GM23248 (cell line): ENCODE measurements around the gene GID4. TPM values are rescaled to one million over a fixed set of nuclear protein-coding genes. Genes with fewer than 3 reads are reported as not detected.

Experiments
- DNase-seq: peaks from one replicate; pipeline ENCODE4 v3.0.0-alpha.2; 2015
- H2AFZ ChIP-seq: fragments of 200-600 bp; sonication (generic); 2 replicates; pipeline ENCODE4 v1.6.1; 2016; ENCODE audit warnings: antibody characterized with exemption
- H3F3A ChIP-seq: fragments of 200-600 bp; sonication (generic); 2 replicates; pipeline ENCODE4 v1.6.1; 2016; ENCODE audit warnings: mild to moderate bottlenecking, antibody characterized with exemption, mixed run types; ENCODE audit not compliant: insufficient read depth
- H3K27ac ChIP-seq: fragments of 200-600 bp; sonication (generic); 2 replicates; pipeline ENCODE4 v1.5.1; 2016; ENCODE audit warnings: mild to moderate bottlenecking
- H3K27me3 ChIP-seq: fragments of 200-600 bp; sonication (generic); replicated peaks from 2 replicates; pipeline ENCODE4 v1.6.1; 2016; ENCODE audit warnings: mild to moderate bottlenecking; ENCODE audit not compliant: insufficient read depth
- H3K36me3 ChIP-seq: fragments of 200-600 bp; sonication (generic); 2 replicates; pipeline ENCODE4 v1.6.1; 2016; ENCODE audit warnings: low read depth, mild to moderate bottlenecking
- H3K4me1 ChIP-seq: fragments of 200-600 bp; sonication (generic); 2 replicates; pipeline ENCODE4 v1.6.1; 2016; ENCODE audit warnings: mild to moderate bottlenecking; ENCODE audit not compliant: insufficient read depth
- H3K4me2 ChIP-seq: fragments of 200-600 bp; sonication (generic); one replicate; pipeline ENCODE4 v1.6.1; 2016; ENCODE audit warnings: mild to moderate bottlenecking; ENCODE audit not compliant: unreplicated experiment
- H3K4me3 ChIP-seq: fragments of 200-600 bp; sonication (generic); 2 replicates; pipeline ENCODE4 v1.5.1; 2016; ENCODE audit warnings: mild to moderate bottlenecking
- H3K79me2 ChIP-seq: fragments of 200-600 bp; sonication (generic); 2 replicates; pipeline ENCODE4 v1.6.1; 2016; ENCODE audit warnings: mild to moderate bottlenecking; ENCODE audit not compliant: insufficient read depth
- H3K9ac ChIP-seq: fragments of 200-600 bp; sonication (generic); 2 replicates; pipeline ENCODE4 v1.6.1; 2016; ENCODE audit warnings: mild to moderate bottlenecking
- H3K9me2 ChIP-seq: fragments of 200-600 bp; sonication (generic); 2 replicates; pipeline ENCODE4 v1.6.1; 2016; ENCODE audit warnings: mixed run types, mild to moderate bottlenecking, moderate library complexity; ENCODE audit not compliant: insufficient read depth
- H3K9me3 ChIP-seq: fragments of 200-600 bp; sonication (generic); one replicate; pipeline ENCODE4 v1.6.1; 2017; ENCODE audit warnings: low read depth
- H4K20me1 ChIP-seq: fragments of 200-600 bp; sonication (generic); 2 replicates; pipeline ENCODE4 v1.6.0; 2016; ENCODE audit not compliant: insufficient read depth
- EZH2 ChIP-seq: fragments of 200-600 bp; sonication (generic); IDR thresholded peaks from 2 replicates; pipeline ENCODE4 v1.6.1; 2018; ENCODE audit warnings: antibody characterized with exemption, mild to moderate bottlenecking; ENCODE audit not compliant: insufficient read depth, poor library complexity, severe bottlenecking
- EZH2phosphoT487 ChIP-seq: fragments of 200-600 bp; sonication (generic); IDR thresholded peaks from 2 replicates; pipeline ENCODE4 v1.6.1; 2018; ENCODE audit warnings: antibody characterized with exemption, moderate library complexity, mild to moderate bottlenecking, low read depth; ENCODE audit not compliant: insufficient read depth
- WGBS, 2 experiments: methylation state at CpG; one replicate each; pipeline ENCODE4 v1.1.6; 2015 to 2017; ENCODE audit warnings: low lambda C conversion rate in 2 of 2, low coverage in 1 of 2; ENCODE audit errors: missing lambda C conversion rate in 2 of 2; 5-methylcytosine and 5-hydroxymethylcytosine counted together
- in situ Hi-C: fragments of 300-500 bp; cut with MboI; formaldehyde crosslinking; loops from 2 replicates; pipeline ENCODE4 v1.15.0; 2020
- polyA plus RNA-seq: library from polyadenylated mRNA; unstranded; fragments of >200 nt; fragmentation: Nextera tagmentation; extraction: Ambion mirVana; gene quantifications from 2 replicates; pipeline ENCODE4 v1.2.1, GENCODE V29; 2016
- total RNA-seq: library from RNA; depleted of rRNA; stranded (reverse); fragments of >200 nt; shearing (Covaris generic); gene quantifications from 2 replicates; pipeline ENCODE4 v1.2.3, GENCODE V29; 2014

Gene GID4
- total and polyA plus RNA-seq, 2 experiments from 2014 or later = 7.2 to 10.2 TPM

- WGBS, 2 experiments = 52 to 53% methylated on average over 2 of the region's 2 CpGs
- H3K9me3 ChIP-seq = no peaks in the 10 kb centered on the region
- H3K4me3 ChIP-seq = no peak overlapping the region
- no peak for DNase-seq
- no peak for TF ChIP-seq EZH2phosphoT487
- no peak for TF ChIP-seq EZH2
- H3K27ac ChIP-seq = no peak overlapping the region
- H2AFZ ChIP-seq = no peak overlapping the region
- in situ Hi-C loops = loop anchor here (25.0 kb wide), 1 partner anchor 348 kb away; the partner anchor contains the start of gene RAI1
- H3K4me2 ChIP-seq = no peak overlapping the region
- H4K20me1 ChIP-seq = no peaks in the 10 kb centered on the region
- H3K4me1 ChIP-seq = peaks cover 9% of the 10 kb centered on the region
- no peaks in the 10 kb centered on the region for H3K36me3 ChIP-seq
- H3K9ac ChIP-seq = no peak overlapping the region
- H3F3A ChIP-seq = no peaks in the 10 kb centered on the region
- no peaks in the 10 kb centered on the region for H3K27me3 ChIP-seq
- peaks cover 70% of the 10 kb centered on the region for H3K79me2 ChIP-seq
- H3K9me2 ChIP-seq = no peaks in the 10 kb centered on the region
These were observed 3.5 kb upstream of the GID4 start for GRCh38 chr17:18035704-18036103.

GRCh38 chr17:18037486-18037885, 1.7 kb upstream of the GID4 start:
- Histone ChIP-seq H3K9me3 (no peaks in the 10 kb centered on the region), H3K9ac (0 out of 2 replicates have a peak overlapping the region, but pooled peaks have one; percentile 83), H3K27me3 (no peaks in the 10 kb centered on the region), H3K4me2 (peak overlapping the region; percentile 92), H3K4me3 (peak overlapping the region; percentile 86; the same call in 1 of the 2 replicates), H4K20me1 (0 out of 2 replicates have a peak, but pooled peaks cover 4% of the 10 kb centered on the region), H3K27ac (no peak overlapping the region), H3K79me2 (peaks cover 83% of the 10 kb centered on the region), H3K9me2 (no peaks in the 10 kb centered on the region), H3K4me1 (peaks cover 26% of the 10 kb centered on the region), H3F3A (peaks cover 12% of the 10 kb centered on the region), H2AFZ (no peak overlapping the region), H3K36me3 (no peaks in the 10 kb centered on the region)
- in situ Hi-C loops = loop anchor here (25.0 kb wide), 1 partner anchor 350 kb away; the partner anchor contains the start of gene RAI1
- no peak for DNase-seq
- WGBS, 2 experiments = 83 to 86% methylated on average over 6 of the region's 6 CpGs
- TF ChIP-seq EZH2phosphoT487 = no peak

- TF ChIP-seq EZH2 = no peak
- no peak for TF ChIP-seq EZH2phosphoT487
- no peaks in the 10 kb centered on the region for H3K9me3 ChIP-seq
- peak overlapping the region; percentile 92 for H3K4me2 ChIP-seq
- H3K4me1 ChIP-seq = peaks cover 30% of the 10 kb centered on the region
- H4K20me1 ChIP-seq = 0 out of 2 replicates have a peak, but pooled peaks cover 6% of the 10 kb centered on the region
- peak overlapping the region; percentile 37 for H3K27ac ChIP-seq
- peak overlapping the region; percentile 88 for H2AFZ ChIP-seq
- H3K9ac ChIP-seq = peak overlapping the region; percentile 83
- peak; percentile 51 for DNase-seq
- WGBS, 2 experiments = 4 to 7% methylated on average over 13 of the region's 13 CpGs
- H3K27me3 ChIP-seq = no peaks in the 10 kb centered on the region
- H3K79me2 ChIP-seq = peaks cover 83% of the 10 kb centered on the region
- H3K9me2 ChIP-seq = no peaks in the 10 kb centered on the region
- in situ Hi-C loops = loop anchor here (25.0 kb wide), 1 partner anchor 351 kb away; the partner anchor contains the start of gene RAI1
- no peaks in the 10 kb centered on the region for H3K36me3 ChIP-seq
- peaks cover 15% of the 10 kb centered on the region for H3F3A ChIP-seq
- peak overlapping the region; percentile 86 for H3K4me3 ChIP-seq
These were observed 908 bp upstream of the GID4 start for GRCh38 chr17:18038149-18038850.

- Histone ChIP-seq H3F3A (peaks cover 15% of the 10 kb centered on the region), H3K9ac (peak overlapping the region; percentile 89), H3K9me3 (no peaks in the 10 kb centered on the region), H3K79me2 (peaks cover 84% of the 10 kb centered on the region), H3K9me2 (no peaks in the 10 kb centered on the region), H3K27ac (peak overlapping the region; percentile 29), H3K4me3 (peak overlapping the region; percentile 86), H3K4me2 (peak overlapping the region; percentile 97), H2AFZ (peak overlapping the region; percentile 78), H3K4me1 (peaks cover 31% of the 10 kb centered on the region), H4K20me1 (0 out of 2 replicates have a peak, but pooled peaks cover 6% of the 10 kb centered on the region), H3K27me3 (no peaks in the 10 kb centered on the region), H3K36me3 (no peaks in the 10 kb centered on the region)
- TF ChIP-seq EZH2phosphoT487 (no peak), EZH2 (no peak)
- in situ Hi-C loops = loop anchor here (25.0 kb wide), 1 partner anchor 352 kb away; the partner anchor contains the start of gene RAI1
- DNase-seq = peak; percentile 66
- 1 to 2% methylated on average over 30 to 68 of the region's 81 CpGs for WGBS, 2 experiments
These were observed 490 bp downstream of the GID4 start for GRCh38 chr17:18039535-18040260.
